ENCODE results near the gene PODXL2.

Gene PODXL2

DNA sequence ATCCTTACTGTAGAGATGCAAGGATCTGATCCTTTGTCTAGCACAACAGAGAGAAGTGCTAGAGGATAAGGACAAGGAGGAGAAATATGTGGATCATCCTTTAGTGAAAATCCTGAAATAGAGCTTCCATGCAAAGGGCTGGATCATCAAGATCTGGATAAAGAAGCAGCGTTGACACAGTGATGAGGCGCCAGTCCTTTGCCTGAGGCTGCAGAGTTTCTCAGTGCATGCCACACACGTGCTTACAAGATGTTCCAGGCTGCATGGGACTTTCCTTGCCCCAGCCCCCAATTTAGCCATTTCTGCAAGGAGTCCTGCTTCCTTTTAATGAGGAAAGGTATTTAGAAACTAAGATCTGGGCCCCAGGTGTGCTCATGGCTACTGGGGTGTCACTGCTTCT lies 36.6 kb downstream of the PODXL2 start:
- no peak for DNase-seq (ENCODE audit: low read depth)

DNA sequence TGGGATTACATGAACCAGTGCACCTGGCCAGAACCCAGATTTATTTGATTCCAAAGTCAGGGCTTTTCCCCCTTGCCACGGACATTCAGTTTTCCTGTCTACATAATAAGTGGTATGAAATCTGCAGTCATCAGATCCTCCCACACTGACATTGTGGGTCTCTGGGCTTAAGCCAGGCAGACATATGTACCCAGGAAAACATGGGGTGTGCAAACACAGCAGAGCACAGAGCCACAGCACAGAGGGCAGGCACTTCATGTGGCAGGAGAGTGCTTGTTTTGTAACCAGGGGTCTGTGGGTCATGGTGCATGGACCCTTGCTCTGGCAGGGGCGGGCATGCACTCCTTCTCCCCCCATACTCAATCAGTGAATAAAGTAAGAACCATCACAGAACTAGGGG lies 37.7 kb downstream of the PODXL2 start:
- TF ChIP-seq, protein P1, sequence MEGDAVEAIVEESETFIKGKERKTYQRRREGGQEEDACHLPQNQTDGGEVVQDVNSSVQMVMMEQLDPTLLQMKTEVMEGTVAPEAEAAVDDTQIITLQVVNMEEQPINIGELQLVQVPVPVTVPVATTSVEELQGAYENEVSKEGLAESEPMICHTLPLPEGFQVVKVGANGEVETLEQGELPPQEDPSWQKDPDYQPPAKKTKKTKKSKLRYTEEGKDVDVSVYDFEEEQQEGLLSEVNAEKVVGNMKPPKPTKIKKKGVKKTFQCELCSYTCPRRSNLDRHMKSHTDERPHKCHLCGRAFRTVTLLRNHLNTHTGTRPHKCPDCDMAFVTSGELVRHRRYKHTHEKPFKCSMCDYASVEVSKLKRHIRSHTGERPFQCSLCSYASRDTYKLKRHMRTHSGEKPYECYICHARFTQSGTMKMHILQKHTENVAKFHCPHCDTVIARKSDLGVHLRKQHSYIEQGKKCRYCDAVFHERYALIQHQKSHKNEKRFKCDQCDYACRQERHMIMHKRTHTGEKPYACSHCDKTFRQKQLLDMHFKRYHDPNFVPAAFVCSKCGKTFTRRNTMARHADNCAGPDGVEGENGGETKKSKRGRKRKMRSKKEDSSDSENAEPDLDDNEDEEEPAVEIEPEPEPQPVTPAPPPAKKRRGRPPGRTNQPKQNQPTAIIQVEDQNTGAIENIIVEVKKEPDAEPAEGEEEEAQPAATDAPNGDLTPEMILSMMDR (conservative IDR thresholded peaks at IDR 0.05; ENCODE audit: low read depth, low read length) = no peak
- H3K4me3 ChIP-seq (ENCODE audit: low read length) = no peak overlapping the region
- no peak for DNase-seq (ENCODE audit: low read depth)

More for the DNA sequence above, 36.6 kb downstream of the PODXL2 start:
- H3K4me3 ChIP-seq (ENCODE audit: low read length) = no peak overlapping the region
- TF ChIP-seq, protein P1 (conservative IDR thresholded peaks at IDR 0.05; ENCODE audit: low read depth, low read length) = no peak

DNA sequence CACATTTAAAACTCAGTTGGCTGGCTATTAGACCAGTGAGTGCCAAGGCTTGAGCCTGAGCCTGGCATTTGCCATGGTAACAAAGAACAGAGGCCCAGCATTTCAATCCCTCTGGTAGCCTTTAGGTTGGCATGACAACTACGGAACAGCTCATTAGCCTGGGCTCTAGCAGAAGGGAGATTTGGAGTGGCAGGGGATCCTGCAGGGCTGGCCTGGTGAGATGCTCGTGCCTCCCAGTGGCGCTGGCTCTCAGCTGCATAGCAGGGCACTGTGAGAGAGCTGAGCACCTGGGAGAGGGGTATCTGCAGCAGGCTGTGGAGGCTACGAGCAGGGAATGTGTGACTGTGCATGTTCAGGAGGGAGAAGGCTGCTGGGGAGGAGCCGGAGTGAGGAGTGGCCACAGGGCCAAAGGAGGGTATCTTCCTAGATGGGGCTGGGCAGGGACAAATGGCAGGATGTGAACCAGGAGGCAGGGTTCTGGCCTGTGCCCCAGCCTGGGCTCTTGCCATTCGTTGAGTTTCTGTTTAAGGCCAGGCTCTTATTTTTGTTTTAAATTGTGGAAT lies 38.2 kb downstream of the PODXL2 start:
- TF ChIP-seq, protein P1 (conservative IDR thresholded peaks at IDR 0.05; ENCODE audit: low read depth, low read length) = no peak
- no peak for DNase-seq (ENCODE audit: low read depth)
- H3K4me3 ChIP-seq (ENCODE audit: low read length) = no peak overlapping the region

DNA sequence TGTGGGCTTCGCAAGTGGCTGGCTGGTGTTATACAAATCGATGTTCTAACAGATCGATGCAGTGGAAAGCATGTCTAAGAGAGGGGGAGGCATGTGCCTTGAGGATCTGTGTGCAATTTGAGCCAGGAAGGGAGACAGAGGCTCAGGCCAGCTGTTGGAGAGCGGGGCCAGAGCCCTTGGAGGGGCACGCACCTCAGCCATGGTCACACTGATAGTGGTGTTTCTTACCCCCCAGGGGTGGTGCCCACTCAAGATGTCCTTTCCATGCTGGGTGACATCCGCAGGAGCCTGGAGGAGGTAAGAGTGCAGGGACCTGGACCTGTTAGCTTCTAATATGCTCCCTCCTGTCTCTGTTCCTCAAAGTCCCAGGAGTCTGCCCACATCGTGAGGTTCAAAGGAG lies 39.9 kb downstream of the PODXL2 start:
- H3K4me3 ChIP-seq (ENCODE audit: low read length) = no peak overlapping the region

DNA sequence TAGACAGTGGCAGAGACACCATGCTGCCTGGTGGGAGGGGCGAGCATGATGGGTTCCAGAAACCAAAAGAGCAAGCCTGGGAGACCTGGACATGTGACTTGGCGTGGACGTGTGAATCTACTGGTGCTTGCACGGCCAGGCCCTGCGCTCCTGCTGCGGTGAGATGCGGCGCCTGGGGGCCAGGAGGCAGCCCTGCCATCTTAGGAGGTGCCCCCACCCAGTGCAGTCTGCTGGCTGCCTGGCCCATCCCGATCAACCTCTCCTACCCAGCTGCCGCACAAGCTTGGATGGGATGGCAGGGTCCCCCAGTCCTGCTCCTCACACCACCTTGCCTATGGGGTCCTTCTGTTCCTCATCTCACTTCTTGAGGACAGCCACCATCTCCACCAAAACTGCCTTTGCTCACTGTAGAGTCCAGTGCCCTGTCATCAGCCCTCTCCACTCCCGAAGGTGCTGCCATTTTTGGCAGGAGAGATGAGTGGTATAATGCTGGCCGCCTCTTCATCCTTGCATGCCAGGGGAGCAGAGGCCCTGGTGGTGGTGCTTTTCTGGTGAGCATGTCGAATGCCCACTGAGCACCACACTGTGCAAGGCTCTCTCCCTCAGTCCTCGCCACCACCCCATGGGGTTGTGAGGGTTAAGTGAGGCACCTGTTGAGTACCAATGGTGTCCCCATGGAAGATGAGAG lies 40.7 kb downstream of the PODXL2 start:
- no peak for DNase-seq (ENCODE audit: low read depth)
- TF ChIP-seq, protein P1 (conservative IDR thresholded peaks at IDR 0.05; ENCODE audit: low read depth, low read length) = no peak
- H3K4me3 ChIP-seq (ENCODE audit: low read length) = no peak overlapping the region

More for the DNA sequence above, 39.9 kb downstream of the PODXL2 start:
- DNase-seq (ENCODE audit: low read depth) = no peak
- TF ChIP-seq, protein P1 (conservative IDR thresholded peaks at IDR 0.05; ENCODE audit: low read depth, low read length) = no peak

DNA sequence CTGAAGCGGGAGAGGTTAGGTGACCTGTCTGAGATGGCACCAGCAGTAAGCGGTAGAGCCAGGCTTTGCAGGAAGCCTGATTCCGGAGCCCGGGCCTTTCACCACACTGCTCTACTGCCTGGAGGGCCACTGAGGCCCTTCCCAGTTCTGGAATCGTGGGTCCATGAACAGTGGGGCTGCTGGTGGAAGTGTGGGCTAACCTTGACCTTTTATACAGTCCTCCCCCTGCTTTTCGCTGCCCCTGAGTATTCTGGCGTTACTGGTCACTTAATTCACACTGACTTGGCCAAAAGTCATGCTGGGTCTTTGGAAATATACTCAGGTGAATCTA lies 41.2 kb downstream of the PODXL2 start:
- TF ChIP-seq, protein P1 (conservative IDR thresholded peaks at IDR 0.05; ENCODE audit: low read depth, low read length) = no peak
- no peak for DNase-seq (ENCODE audit: low read depth)
- H3K4me3 ChIP-seq (ENCODE audit: low read length) = no peak overlapping the region
